GM23248 (cell line): ENCODE results near the gene MAPK8. TPM values are rescaled to one million over a fixed set of nuclear protein-coding genes. Genes with fewer than 3 reads are reported as not detected.

ENCODE experiments used
- DNase-seq: peaks from one replicate; pipeline ENCODE4 v3.0.0-alpha.2; 2015
- H2AFZ ChIP-seq: fragments of 200-600 bp; sonication (generic); 2 replicates; pipeline ENCODE4 v1.6.1; 2016; ENCODE audit warnings: antibody characterized with exemption
- H3F3A ChIP-seq: fragments of 200-600 bp; sonication (generic); 2 replicates; pipeline ENCODE4 v1.6.1; 2016; ENCODE audit warnings: mild to moderate bottlenecking, antibody characterized with exemption, mixed run types; ENCODE audit not compliant: insufficient read depth
- H3K27ac ChIP-seq: fragments of 200-600 bp; sonication (generic); 2 replicates; pipeline ENCODE4 v1.5.1; 2016; ENCODE audit warnings: mild to moderate bottlenecking
- H3K27me3 ChIP-seq: fragments of 200-600 bp; sonication (generic); replicated peaks from 2 replicates; pipeline ENCODE4 v1.6.1; 2016; ENCODE audit warnings: mild to moderate bottlenecking; ENCODE audit not compliant: insufficient read depth
- H3K36me3 ChIP-seq: fragments of 200-600 bp; sonication (generic); 2 replicates; pipeline ENCODE4 v1.6.1; 2016; ENCODE audit warnings: low read depth, mild to moderate bottlenecking
- H3K4me1 ChIP-seq: fragments of 200-600 bp; sonication (generic); 2 replicates; pipeline ENCODE4 v1.6.1; 2016; ENCODE audit warnings: mild to moderate bottlenecking; ENCODE audit not compliant: insufficient read depth
- H3K4me2 ChIP-seq: fragments of 200-600 bp; sonication (generic); one replicate; pipeline ENCODE4 v1.6.1; 2016; ENCODE audit warnings: mild to moderate bottlenecking; ENCODE audit not compliant: unreplicated experiment
- H3K4me3 ChIP-seq: fragments of 200-600 bp; sonication (generic); 2 replicates; pipeline ENCODE4 v1.5.1; 2016; ENCODE audit warnings: mild to moderate bottlenecking
- H3K79me2 ChIP-seq: fragments of 200-600 bp; sonication (generic); 2 replicates; pipeline ENCODE4 v1.6.1; 2016; ENCODE audit warnings: mild to moderate bottlenecking; ENCODE audit not compliant: insufficient read depth
- H3K9ac ChIP-seq: fragments of 200-600 bp; sonication (generic); 2 replicates; pipeline ENCODE4 v1.6.1; 2016; ENCODE audit warnings: mild to moderate bottlenecking
- H3K9me2 ChIP-seq: fragments of 200-600 bp; sonication (generic); 2 replicates; pipeline ENCODE4 v1.6.1; 2016; ENCODE audit warnings: mixed run types, mild to moderate bottlenecking, moderate library complexity; ENCODE audit not compliant: insufficient read depth
- H3K9me3 ChIP-seq: fragments of 200-600 bp; sonication (generic); one replicate; pipeline ENCODE4 v1.6.1; 2017; ENCODE audit warnings: low read depth
- H4K20me1 ChIP-seq: fragments of 200-600 bp; sonication (generic); 2 replicates; pipeline ENCODE4 v1.6.0; 2016; ENCODE audit not compliant: insufficient read depth
- EZH2 ChIP-seq: fragments of 200-600 bp; sonication (generic); IDR thresholded peaks from 2 replicates; pipeline ENCODE4 v1.6.1; 2018; ENCODE audit warnings: antibody characterized with exemption, mild to moderate bottlenecking; ENCODE audit not compliant: insufficient read depth, poor library complexity, severe bottlenecking
- EZH2phosphoT487 ChIP-seq: fragments of 200-600 bp; sonication (generic); IDR thresholded peaks from 2 replicates; pipeline ENCODE4 v1.6.1; 2018; ENCODE audit warnings: antibody characterized with exemption, moderate library complexity, mild to moderate bottlenecking, low read depth; ENCODE audit not compliant: insufficient read depth
- WGBS, 2 experiments: methylation state at CpG; one replicate each; pipeline ENCODE4 v1.1.6; 2015 to 2017; ENCODE audit warnings: low lambda C conversion rate in 2 of 2, low coverage in 1 of 2; ENCODE audit errors: missing lambda C conversion rate in 2 of 2; 5-methylcytosine and 5-hydroxymethylcytosine counted together
- in situ Hi-C: fragments of 300-500 bp; cut with MboI; formaldehyde crosslinking; loops from 2 replicates; pipeline ENCODE4 v1.15.0; 2020
- polyA plus RNA-seq: library from polyadenylated mRNA; unstranded; fragments of >200 nt; fragmentation: Nextera tagmentation; extraction: Ambion mirVana; gene quantifications from 2 replicates; pipeline ENCODE4 v1.2.1, GENCODE V29; 2016
- total RNA-seq: library from RNA; depleted of rRNA; stranded (reverse); fragments of >200 nt; shearing (Covaris generic); gene quantifications from 2 replicates; pipeline ENCODE4 v1.2.3, GENCODE V29; 2014

Gene MAPK8
- total and polyA plus RNA-seq, 2 experiments from 2014 or later, result 44.4 to 78.7 TPM

GRCh38 chr10:48369501-48369900, 63.0 kb downstream of the MAPK8 start:
- no peaks in the 10 kb centered on the region for H4K20me1 ChIP-seq
- peaks cover 21% of the 10 kb centered on the region for H3K4me1 ChIP-seq
- H3K9me2 ChIP-seq, result no peaks in the 10 kb centered on the region
- TF ChIP-seq EZH2phosphoT487, result no peak
- no peak for TF ChIP-seq EZH2
- H3K27ac ChIP-seq, result no peak overlapping the region
- peaks cover 86% of the 10 kb centered on the region for H3K79me2 ChIP-seq
- no peak overlapping the region for H3K4me3 ChIP-seq
- H2AFZ ChIP-seq, result no peak overlapping the region
- no peaks in the 10 kb centered on the region for H3K27me3 ChIP-seq
- H3K4me2 ChIP-seq, result no peak overlapping the region
- DNase-seq, result no peak
- H3F3A ChIP-seq, result peaks cover 23% of the 10 kb centered on the region
- H3K9me3 ChIP-seq, result no peaks in the 10 kb centered on the region
- H3K9ac ChIP-seq, result no peak overlapping the region
- no peaks in the 10 kb centered on the region for H3K36me3 ChIP-seq
- in situ Hi-C loops, result loop anchor here (10.0 kb wide), 2 partner anchors 155 to 285 kb away; no protein-coding TSS in a partner anchor

DNA sequence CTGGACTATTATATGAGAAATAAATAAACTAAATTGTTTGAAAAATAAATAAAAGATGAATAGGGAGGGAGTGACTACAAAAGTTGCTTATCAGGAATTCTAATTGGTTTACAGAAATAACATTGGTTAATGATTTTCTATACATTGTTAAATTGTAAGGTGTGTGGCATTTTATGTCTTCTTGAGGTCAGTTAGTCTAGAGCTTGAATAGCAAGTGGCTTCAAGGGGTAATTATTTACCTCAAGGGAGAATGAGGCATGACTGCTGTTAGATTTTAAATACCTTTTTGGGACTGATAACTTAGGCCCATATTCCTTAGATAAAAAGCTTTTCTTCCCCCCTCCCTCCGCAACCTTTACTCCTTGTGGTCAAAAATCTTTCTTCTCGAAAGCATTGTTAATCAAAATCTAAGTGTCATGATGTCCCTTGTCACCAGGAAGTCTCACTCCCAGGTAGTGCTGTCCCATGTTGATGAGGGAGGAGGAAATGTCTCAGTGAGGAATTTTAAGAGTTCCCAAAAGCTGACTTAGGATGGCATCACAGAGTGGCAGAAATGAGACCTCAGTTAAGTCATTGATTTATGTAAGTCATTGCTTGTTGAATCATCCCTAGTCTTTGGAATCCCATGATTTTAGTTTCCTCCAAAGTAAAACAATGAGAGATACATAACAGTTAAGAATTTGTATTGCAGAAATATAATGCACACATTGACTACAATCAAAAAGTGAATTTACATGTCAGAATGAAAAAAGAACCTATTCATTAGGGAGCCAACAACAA, 71.5 kb downstream of the MAPK8 start:
- no peaks in the 10 kb centered on the region for H3K9me3 ChIP-seq
- H3K4me3 ChIP-seq, result no peak overlapping the region
- H3K4me2 ChIP-seq, result no peak overlapping the region
- no peak for TF ChIP-seq EZH2phosphoT487
- no peak for TF ChIP-seq EZH2
- no peak overlapping the region for H3K9ac ChIP-seq
- no peaks in the 10 kb centered on the region for H3K27me3 ChIP-seq
- H3K36me3 ChIP-seq, result no peaks in the 10 kb centered on the region
- peaks cover 7% of the 10 kb centered on the region for H3K4me1 ChIP-seq
- H3K27ac ChIP-seq, result no peak overlapping the region
- H3K9me2 ChIP-seq, result no peaks in the 10 kb centered on the region
- in situ Hi-C loops, result no loop called here
- 0 out of 2 replicates have a peak, but pooled peaks cover under 1% of the 10 kb centered on the region for H4K20me1 ChIP-seq
- H3K79me2 ChIP-seq, result peaks cover 41% of the 10 kb centered on the region
- H2AFZ ChIP-seq, result no peak overlapping the region
- H3F3A ChIP-seq, result peaks cover 5% of the 10 kb centered on the region; the same call in 1 of the 2 replicates
- peak; percentile 19 for DNase-seq
- WGBS, 2 experiments, result 64 to 70% methylated on average over 2 of the region's 2 CpGs

DNA sequence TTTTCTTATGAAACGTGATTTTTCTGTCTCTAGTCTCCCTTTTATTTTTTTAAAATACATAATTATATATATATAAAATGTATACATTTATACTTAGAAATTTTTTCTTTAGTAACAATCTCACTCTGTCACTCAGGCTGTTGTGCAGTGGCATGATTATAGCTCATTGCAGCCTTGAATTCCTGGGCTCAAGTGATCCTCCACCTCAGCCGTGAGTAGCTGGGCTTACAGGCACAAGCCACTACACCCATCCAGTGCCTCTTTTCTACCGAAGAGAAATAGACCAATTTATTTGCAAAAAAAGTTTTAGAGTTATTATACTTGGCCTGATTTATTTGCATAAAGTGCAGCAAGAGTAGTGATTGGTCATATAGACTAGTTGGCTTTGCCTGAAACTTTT, 72.2 kb downstream of the MAPK8 start:
- Histone ChIP-seq H3K9me2 (no peaks in the 10 kb centered on the region), H3K4me1 (peaks cover 14% of the 10 kb centered on the region), H3K9me3 (no peaks in the 10 kb centered on the region), H3K27ac (no peak overlapping the region), H3K4me2 (no peak overlapping the region), H3K4me3 (no peak overlapping the region), H3K79me2 (peaks cover 47% of the 10 kb centered on the region), H3K27me3 (no peaks in the 10 kb centered on the region), H4K20me1 (0 out of 2 replicates have a peak, but pooled peaks cover 3% of the 10 kb centered on the region), H3F3A (peaks cover 11% of the 10 kb centered on the region; the same call in 1 of the 2 replicates), H3K36me3 (no peaks in the 10 kb centered on the region), H2AFZ (no peak overlapping the region), H3K9ac (no peak overlapping the region)
- WGBS, 2 experiments, result 41 to 44% methylated on average over 3 of the region's 3 CpGs
- TF ChIP-seq EZH2phosphoT487, result no peak
- no peak for TF ChIP-seq EZH2
- DNase-seq, result no peak
- in situ Hi-C loops, result no loop called here

- H3K4me3 ChIP-seq, result no peak overlapping the region
- H2AFZ ChIP-seq, result no peak overlapping the region
- no peak overlapping the region for H3K27ac ChIP-seq
- H3K79me2 ChIP-seq, result peaks cover 80% of the 10 kb centered on the region
- H3K4me1 ChIP-seq, result peaks cover 15% of the 10 kb centered on the region
- H3K36me3 ChIP-seq, result no peaks in the 10 kb centered on the region
- H3K9me3 ChIP-seq, result no peaks in the 10 kb centered on the region
- in situ Hi-C loops, result no loop called here
- H3K9ac ChIP-seq, result no peak overlapping the region
- peaks cover 11% of the 10 kb centered on the region; the same call in 1 of the 2 replicates for H3F3A ChIP-seq
- H3K4me2 ChIP-seq, result no peak overlapping the region
- TF ChIP-seq EZH2phosphoT487, result no peak
- no peak for TF ChIP-seq EZH2
- DNase-seq, result no peak
- peaks cover 7% of the 10 kb centered on the region; the same call in 1 of the 2 replicates for H4K20me1 ChIP-seq
- no peaks in the 10 kb centered on the region for H3K27me3 ChIP-seq
- H3K9me2 ChIP-seq, result no peaks in the 10 kb centered on the region
Observed at GRCh38 chr10:48381971-48382370, 75.5 kb downstream of the MAPK8 start.
